Measurements from ENCODE around the gene CACNA1F.

CACNA1F gene

DNA sequence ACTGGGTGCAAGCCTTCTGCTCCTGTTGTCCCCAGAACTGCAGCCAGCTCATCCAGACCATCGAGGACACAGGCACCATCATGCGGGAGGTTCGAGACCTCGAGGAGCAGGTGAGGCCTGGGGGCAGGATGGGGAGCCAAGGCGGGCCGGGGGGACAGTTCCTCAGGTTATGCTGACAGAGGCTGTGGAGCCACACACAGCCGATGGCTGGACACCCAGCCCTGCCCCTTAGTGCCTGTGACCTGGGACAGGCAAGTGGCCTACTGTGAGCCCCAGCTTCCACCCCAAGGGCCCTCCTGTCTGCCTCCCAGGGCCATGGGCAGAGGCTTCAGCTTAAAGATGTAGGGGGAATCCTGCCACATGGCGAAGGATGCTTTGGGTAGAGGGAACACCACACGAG lies 16.5 kb upstream of the CACNA1F start:
- no peak overlapping the region for H3K4me3 ChIP-seq (ENCODE audit: low read length)
- H3K9me2 ChIP-seq (replicated peaks; ENCODE audit: insufficient read depth, low read length): no peaks in the 10 kb centered on the region
- no peak for TF ChIP-seq EZH2 (optimal IDR thresholded peaks at IDR 0.05; ENCODE audit: low read depth, low read length)
- TF ChIP-seq EZH2phosphoT487 (IDR thresholded peaks at IDR 0.05; ENCODE audit: low read length): no peak
- no peak overlapping the region for H3K27ac ChIP-seq (ENCODE audit: low read length)
- no peaks in the 10 kb centered on the region for H3K36me3 ChIP-seq (replicated peaks; ENCODE audit: insufficient read depth, low read length)
- H3K9ac ChIP-seq (ENCODE audit: low read length): no peak overlapping the region
- no peaks in the 10 kb centered on the region for H3K9me3 ChIP-seq (replicated peaks; ENCODE audit: insufficient read depth, low read length)
- no peak overlapping the region for H2AFZ ChIP-seq (ENCODE audit: low read length)
- H3K4me1 ChIP-seq (ENCODE audit: low read length): no peaks in the 10 kb centered on the region
- H3F3A ChIP-seq (ENCODE audit: insufficient read depth, low read length): no peaks in the 10 kb centered on the region
- no peaks in the 10 kb centered on the region for H4K20me1 ChIP-seq (ENCODE audit: insufficient read depth, low read length)
- no peak overlapping the region for H3K4me2 ChIP-seq (ENCODE audit: low read depth, low read length)
- no peak for DNase-seq
- H3K79me2 ChIP-seq (ENCODE audit: low read length): no peaks in the 10 kb centered on the region
- no peaks in the 10 kb centered on the region for H3K27me3 ChIP-seq (replicated peaks; ENCODE audit: insufficient read depth, low read length)

DNA sequence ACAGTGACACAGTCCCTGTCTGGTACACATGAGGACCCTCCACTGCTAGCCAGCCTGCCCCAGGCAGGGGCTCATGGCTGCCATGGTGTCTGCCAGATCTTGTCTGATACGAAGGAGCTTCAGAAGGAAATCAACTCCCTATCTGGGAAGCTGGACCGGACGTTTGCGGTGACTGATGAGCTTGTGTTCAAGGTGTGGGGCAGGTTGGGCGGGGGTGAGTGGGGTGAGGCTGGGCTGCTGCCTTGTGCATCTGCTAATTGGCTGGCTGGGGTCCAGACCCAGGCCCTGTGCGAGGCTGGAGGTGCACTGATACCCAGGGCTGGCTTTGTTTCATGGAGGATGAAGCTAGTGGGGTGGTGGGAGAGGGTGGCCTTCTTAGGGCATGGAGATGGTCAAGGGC lies 15.9 kb upstream of the CACNA1F start:
- no peak overlapping the region for H2AFZ ChIP-seq (ENCODE audit: low read length)
- no peak overlapping the region for H3K4me2 ChIP-seq (ENCODE audit: low read depth, low read length)
- no peaks in the 10 kb centered on the region for H4K20me1 ChIP-seq (ENCODE audit: insufficient read depth, low read length)
- no peaks in the 10 kb centered on the region for H3K9me3 ChIP-seq (replicated peaks; ENCODE audit: insufficient read depth, low read length)
- TF ChIP-seq EZH2phosphoT487 (IDR thresholded peaks at IDR 0.05; ENCODE audit: low read length) (no peak), EZH2 (optimal IDR thresholded peaks at IDR 0.05; ENCODE audit: low read depth, low read length) (no peak)
- TF ChIP-seq, protein P1, sequence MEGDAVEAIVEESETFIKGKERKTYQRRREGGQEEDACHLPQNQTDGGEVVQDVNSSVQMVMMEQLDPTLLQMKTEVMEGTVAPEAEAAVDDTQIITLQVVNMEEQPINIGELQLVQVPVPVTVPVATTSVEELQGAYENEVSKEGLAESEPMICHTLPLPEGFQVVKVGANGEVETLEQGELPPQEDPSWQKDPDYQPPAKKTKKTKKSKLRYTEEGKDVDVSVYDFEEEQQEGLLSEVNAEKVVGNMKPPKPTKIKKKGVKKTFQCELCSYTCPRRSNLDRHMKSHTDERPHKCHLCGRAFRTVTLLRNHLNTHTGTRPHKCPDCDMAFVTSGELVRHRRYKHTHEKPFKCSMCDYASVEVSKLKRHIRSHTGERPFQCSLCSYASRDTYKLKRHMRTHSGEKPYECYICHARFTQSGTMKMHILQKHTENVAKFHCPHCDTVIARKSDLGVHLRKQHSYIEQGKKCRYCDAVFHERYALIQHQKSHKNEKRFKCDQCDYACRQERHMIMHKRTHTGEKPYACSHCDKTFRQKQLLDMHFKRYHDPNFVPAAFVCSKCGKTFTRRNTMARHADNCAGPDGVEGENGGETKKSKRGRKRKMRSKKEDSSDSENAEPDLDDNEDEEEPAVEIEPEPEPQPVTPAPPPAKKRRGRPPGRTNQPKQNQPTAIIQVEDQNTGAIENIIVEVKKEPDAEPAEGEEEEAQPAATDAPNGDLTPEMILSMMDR (IDR thresholded peaks at IDR 0.05; ENCODE audit: low read length): no peak
- H3F3A ChIP-seq (ENCODE audit: insufficient read depth, low read length): no peaks in the 10 kb centered on the region
- H3K4me1 ChIP-seq (ENCODE audit: low read length): no peaks in the 10 kb centered on the region
- H3K79me2 ChIP-seq (ENCODE audit: low read length): no peaks in the 10 kb centered on the region
- no peak for DNase-seq
- H3K4me3 ChIP-seq (ENCODE audit: low read length): no peak overlapping the region
- no peaks in the 10 kb centered on the region for H3K36me3 ChIP-seq (replicated peaks; ENCODE audit: insufficient read depth, low read length)
- H3K9me2 ChIP-seq (replicated peaks; ENCODE audit: insufficient read depth, low read length): no peaks in the 10 kb centered on the region
- H3K9ac ChIP-seq (ENCODE audit: low read length): no peak overlapping the region
- no peaks in the 10 kb centered on the region for H3K27me3 ChIP-seq (replicated peaks; ENCODE audit: insufficient read depth, low read length)
- H3K27ac ChIP-seq (ENCODE audit: low read length): no peak overlapping the region

DNA sequence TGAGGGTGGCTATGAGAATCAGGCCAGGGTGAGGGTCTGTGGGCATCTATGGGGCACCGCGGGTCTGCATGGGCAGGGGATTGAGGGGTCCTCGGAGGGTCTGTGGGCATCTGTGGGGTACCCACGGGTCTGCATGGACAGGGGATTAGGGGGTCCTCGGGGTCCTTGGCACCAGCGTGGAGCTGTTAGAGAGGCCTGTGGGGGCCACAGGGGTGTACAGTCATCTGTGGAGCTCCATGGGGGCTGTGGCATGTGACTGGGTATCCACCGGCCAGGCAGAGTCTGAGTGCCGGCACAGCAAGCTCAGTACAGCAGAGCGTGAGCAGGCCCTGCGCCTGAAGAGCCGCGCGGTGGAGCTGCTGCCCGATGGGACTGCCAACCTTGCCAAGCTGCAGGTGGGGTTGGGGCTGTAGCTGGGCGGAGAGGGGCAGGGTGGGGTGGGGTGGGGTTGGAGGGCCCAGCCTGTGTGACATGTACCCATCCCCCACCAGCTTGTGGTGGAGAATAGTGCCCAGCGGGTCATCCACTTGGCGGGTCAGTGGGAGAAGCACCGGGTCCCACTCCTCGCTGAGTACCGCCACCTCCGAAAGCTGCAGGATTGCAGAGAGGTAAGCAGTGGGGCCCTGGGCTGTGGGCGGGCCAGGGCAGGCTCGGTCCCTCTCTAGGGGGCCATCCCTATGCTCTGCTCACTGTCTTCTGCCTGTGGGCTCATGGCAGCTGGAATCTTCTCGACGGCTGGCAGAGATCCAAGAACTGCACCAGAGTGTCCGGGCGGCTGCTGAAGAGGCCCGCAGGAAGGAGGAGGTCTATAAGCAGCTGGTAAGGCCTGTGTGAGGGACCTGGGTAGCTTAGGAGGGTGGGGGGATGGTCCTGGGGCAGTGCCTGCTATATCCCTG lies 15.0 kb upstream of the CACNA1F start:
- H3K9me2 ChIP-seq (replicated peaks; ENCODE audit: insufficient read depth, low read length): no peaks in the 10 kb centered on the region
- no peaks in the 10 kb centered on the region for H3K27me3 ChIP-seq (replicated peaks; ENCODE audit: insufficient read depth, low read length)
- H3K9me3 ChIP-seq (replicated peaks; ENCODE audit: insufficient read depth, low read length): no peaks in the 10 kb centered on the region
- H3K4me1 ChIP-seq (ENCODE audit: low read length): no peaks in the 10 kb centered on the region
- no peak overlapping the region for H3K9ac ChIP-seq (ENCODE audit: low read length)
- TF ChIP-seq, protein P1 (IDR thresholded peaks at IDR 0.05; ENCODE audit: low read length): no peak
- TF ChIP-seq EZH2phosphoT487 (IDR thresholded peaks at IDR 0.05; ENCODE audit: low read length) (no peak), EZH2 (optimal IDR thresholded peaks at IDR 0.05; ENCODE audit: low read depth, low read length) (no peak)
- DNase-seq: no peak
- H3K4me3 ChIP-seq (ENCODE audit: low read length): no peak overlapping the region
- H2AFZ ChIP-seq (ENCODE audit: low read length): no peak overlapping the region
- H3F3A ChIP-seq (ENCODE audit: insufficient read depth, low read length): no peaks in the 10 kb centered on the region
- no peak overlapping the region for H3K4me2 ChIP-seq (ENCODE audit: low read depth, low read length)
- no peaks in the 10 kb centered on the region for H3K36me3 ChIP-seq (replicated peaks; ENCODE audit: insufficient read depth, low read length)
- H4K20me1 ChIP-seq (ENCODE audit: insufficient read depth, low read length): no peaks in the 10 kb centered on the region
- H3K27ac ChIP-seq (ENCODE audit: low read length): no peak overlapping the region
- H3K79me2 ChIP-seq (ENCODE audit: low read length): no peaks in the 10 kb centered on the region

DNA sequence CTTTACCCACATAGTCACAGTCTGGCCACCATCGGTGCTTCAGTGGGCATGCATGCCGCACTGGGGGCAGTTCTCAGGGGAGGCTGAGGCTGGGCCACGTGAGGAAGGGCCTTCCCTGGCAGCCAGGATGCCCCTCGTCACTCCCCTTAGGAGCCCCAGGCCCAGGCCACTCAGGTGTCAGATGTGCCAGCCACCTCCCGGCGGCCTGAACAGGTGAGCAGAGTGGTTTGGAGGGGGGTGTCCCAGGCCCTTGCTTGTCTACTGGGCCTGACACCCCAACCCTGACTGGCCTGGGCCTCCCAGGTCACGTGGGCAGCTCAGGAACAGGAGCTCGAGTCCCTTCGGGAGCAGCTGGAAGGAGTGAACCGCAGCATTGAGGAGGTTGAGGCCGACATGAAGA lies 14.2 kb upstream of the CACNA1F start:
- Histone ChIP-seq H3F3A (ENCODE audit: insufficient read depth, low read length) (no peaks in the 10 kb centered on the region), H2AFZ (ENCODE audit: low read length) (no peak overlapping the region), H3K79me2 (ENCODE audit: low read length) (no peaks in the 10 kb centered on the region), H3K9me2 (replicated peaks; ENCODE audit: insufficient read depth, low read length) (no peaks in the 10 kb centered on the region), H3K27me3 (replicated peaks; ENCODE audit: insufficient read depth, low read length) (no peaks in the 10 kb centered on the region), H3K9me3 (replicated peaks; ENCODE audit: insufficient read depth, low read length) (no peaks in the 10 kb centered on the region), H4K20me1 (ENCODE audit: insufficient read depth, low read length) (no peaks in the 10 kb centered on the region), H3K4me3 (ENCODE audit: low read length) (no peak overlapping the region), H3K9ac (ENCODE audit: low read length) (no peak overlapping the region), H3K36me3 (replicated peaks; ENCODE audit: insufficient read depth, low read length) (no peaks in the 10 kb centered on the region), H3K4me1 (ENCODE audit: low read length) (no peaks in the 10 kb centered on the region), H3K27ac (ENCODE audit: low read length) (no peak overlapping the region), H3K4me2 (ENCODE audit: low read depth, low read length) (no peak overlapping the region)
- no peak for DNase-seq
- no peak for TF ChIP-seq EZH2 (optimal IDR thresholded peaks at IDR 0.05; ENCODE audit: low read depth, low read length)
- TF ChIP-seq EZH2phosphoT487 (IDR thresholded peaks at IDR 0.05; ENCODE audit: low read length): no peak
- TF ChIP-seq, protein P1 (IDR thresholded peaks at IDR 0.05; ENCODE audit: low read length): no peak

All from MM.1S (cell line).